22Rv1 (cell line): ENCODE data around the gene PRDX1.

ENCODE experiments used
- CTCF ChIP-seq: fragments of 450-650 bp; IDR thresholded peaks from 2 replicates; pipeline ENCODE4 v1.5.1; 2017; ENCODE audit warnings: mild to moderate bottlenecking
- ZFX ChIP-seq: fragments of 450-650 bp; IDR thresholded peaks from 2 replicates; pipeline ENCODE4 v1.6.1; 2017; ENCODE audit warnings: antibody characterized with exemption, borderline replicate concordance

GRCh38 chr1:45554198-45554597 is 32.5 kb upstream of the PRDX1 start:
- no peak for TF ChIP-seq CTCF
- TF ChIP-seq ZFX, result no peak
